ENCODE data around the gene GCA.

Gene GCA

DNA sequence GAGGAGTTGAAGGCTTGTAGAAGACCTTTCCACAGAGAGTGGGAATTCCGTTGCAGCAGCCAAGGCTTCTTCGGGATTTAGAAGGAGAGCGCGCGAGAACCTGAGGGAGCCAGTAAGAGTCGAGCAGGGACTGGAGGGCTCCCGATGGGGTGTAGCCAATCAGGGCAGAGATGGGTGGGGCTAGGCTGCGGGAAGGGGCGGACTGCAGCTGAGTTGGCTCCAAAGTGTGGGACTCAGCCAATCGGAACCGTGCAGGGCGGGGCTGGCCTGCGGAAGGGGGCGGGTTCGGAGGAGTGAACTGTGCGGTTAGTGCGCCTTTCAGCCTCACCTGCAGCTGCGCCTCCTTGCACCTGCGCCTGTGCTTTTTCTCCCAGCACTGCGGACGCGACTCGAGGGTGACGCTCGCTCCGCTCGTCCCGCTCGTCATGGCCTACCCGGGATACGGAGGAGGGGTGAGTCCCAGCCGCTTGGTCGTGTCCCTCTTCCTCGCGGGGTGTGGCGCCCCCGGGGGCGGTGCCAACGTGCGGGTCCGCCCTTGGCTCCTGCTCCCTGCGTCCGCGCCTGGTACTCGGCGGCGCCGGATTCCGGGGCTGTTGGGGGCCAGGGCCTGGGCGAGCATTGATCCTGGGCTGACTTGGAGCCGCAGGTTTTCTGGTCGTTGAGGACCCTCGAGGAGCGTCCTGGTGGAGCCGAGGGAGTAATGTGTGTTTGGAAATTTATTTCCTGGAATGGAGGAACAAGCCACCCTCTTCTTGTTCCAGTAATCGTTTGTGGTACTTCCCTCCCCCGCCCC, at the start of gene GCA:
GCA (plus strand) TSS at position 309 of the 793 bp plus-strand sequence; CDS start at position 426, 117 bp downstream.
- peak; percentile 95 for DNase-seq (ENCODE audit: low spot score)

DNA sequence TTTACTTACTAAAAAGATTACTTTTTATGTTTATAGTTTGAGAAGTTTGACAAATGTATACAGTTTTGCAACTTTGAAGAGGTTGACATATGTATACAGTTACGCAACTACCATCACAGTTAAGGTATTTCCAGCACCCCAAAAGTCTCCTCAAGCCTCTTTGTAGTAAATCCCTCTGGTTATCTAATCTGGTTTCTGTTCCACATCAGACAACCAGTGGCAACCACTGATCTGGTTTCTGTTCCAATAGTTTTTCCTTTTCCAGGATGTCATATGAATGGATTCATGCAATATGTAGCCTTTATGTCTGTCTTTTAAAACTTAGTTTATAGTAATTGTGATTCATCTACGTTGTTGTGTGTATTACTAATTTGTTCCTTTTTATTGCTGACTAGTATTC, 48.9 kb upstream of the GCA start:
- DNase-seq (ENCODE audit: low spot score), result no peak

GRCh38 chr2:162297925-162298552, 45.9 kb upstream of the GCA start:
- peak; percentile 77 for DNase-seq (ENCODE audit: low spot score)

DNA sequence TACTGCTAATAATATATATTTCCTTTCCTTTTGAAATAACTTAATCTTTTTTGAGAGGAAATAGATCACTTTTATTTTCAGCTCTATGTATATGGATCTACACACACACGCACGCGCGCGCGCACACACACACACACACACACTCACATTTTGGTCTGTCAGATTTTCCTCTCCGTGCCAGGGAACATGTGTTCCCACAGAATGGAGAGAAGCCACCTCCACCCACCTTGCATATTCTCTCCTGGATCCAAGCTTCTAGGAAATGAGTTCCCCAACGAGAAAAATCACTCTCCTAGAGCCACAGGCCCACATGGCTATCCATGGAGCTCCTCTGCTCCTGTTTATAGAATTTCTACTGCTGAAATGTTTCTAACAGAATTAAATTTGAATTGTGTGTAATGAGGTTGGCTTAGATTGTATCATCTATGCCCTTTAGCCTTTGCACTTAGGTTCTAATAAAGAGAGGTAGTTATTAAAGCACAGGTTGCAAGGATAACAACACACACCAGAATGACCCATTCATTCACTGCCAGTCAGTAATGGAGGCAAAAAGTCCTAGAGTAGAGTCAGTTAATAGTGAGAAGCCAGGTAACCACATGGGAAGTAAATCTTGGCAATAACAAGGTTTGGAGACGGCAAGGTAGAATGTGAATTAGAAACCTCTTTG, 45.1 kb upstream of the GCA start:
- DNase-seq (ENCODE audit: low spot score), result no peak

DNA sequence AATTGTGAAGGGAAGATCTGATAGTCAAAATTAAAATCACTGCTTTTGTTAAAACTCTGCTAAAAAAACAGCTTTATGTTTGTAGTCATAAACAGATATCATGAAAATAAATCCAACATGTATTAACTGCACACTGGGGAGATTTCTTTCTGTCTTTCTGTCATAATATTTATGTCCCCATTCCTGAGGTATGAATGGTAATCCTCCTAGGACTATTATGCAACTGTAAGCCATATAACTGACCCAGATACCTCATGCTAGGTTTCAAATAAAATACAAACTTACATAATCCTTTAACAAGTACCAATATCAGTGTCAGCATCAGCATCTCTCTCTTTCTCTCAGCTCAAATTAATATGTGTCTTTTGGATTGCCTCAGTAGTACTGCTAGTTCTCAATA, 43.7 kb upstream of the GCA start:
- DNase-seq (ENCODE audit: low spot score), result no peak

GRCh38 chr2:162301151-162301804, 42.7 kb upstream of the GCA start:
- DNase-seq (ENCODE audit: low spot score), result peak; percentile 71

DNA sequence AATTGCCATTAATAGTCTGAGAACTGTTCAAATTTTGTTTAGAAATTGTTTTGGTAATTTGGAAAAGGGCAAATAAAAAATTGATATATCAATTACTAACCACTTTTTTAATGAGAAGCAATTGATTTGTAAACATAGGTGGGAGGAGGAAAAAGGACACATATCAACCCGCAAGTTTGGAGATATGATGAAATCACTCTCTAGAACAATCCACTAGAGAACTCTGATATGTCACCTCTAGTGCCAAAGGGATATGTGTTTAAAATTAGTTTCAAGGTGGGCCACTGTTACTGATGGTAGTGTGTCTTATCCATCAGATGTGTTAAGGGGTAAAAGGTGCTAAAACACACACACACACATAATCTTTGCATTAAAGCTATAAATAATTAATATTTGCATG, 42.1 kb upstream of the GCA start:
- no peak for DNase-seq (ENCODE audit: low spot score)

DNA sequence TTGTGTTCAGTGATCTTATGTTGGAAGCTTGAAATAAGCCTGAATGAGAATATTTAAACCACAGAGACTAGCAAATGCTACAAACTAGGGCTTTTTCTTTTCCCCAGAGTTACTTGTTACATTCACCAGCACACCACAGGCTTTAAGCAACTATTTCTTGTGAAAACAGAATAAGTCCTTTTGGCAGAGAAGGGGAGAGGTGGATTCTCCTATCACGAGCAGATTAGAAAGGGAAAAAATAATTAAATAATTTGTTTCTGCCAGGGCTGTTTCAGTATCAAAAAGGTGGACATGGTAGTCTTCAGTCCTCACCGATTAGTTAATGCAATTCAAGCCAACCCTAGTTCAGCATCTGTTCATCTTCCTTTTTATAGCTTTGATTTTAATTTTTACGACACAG, 38.0 kb upstream of the GCA start:
- no peak for DNase-seq (ENCODE audit: low spot score)

GRCh38 chr2:162308747-162309503, 35.0 kb upstream of the GCA start:
- DNase-seq (ENCODE audit: low spot score), result no peak

- no peak for DNase-seq (ENCODE audit: low spot score)
These were observed 31.1 kb upstream of the GCA start for GRCh38 chr2:162312853-162313252.

DNA sequence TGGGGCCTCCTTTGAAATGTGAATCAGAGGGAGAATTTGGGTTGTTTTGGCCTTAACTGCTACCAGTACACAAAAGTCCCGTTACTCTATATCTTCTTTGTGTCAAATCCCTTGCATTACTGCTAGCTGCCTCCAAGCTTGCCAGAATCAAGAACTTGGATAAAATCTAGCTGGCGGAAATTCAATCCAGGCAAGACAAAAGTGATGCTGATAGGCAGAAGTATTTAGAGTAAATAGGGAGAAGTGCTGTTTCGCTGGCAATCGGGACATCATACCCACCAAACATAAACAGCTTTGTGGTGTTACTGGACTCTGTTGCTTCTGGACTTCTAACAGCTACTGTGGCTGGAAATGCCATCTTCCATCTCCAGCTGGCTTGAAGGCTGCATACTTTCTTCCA, 28.0 kb upstream of the GCA start:
- DNase-seq (ENCODE audit: low spot score), result no peak

GRCh38 chr2:162316590-162316989, 27.3 kb upstream of the GCA start:
- no peak for DNase-seq (ENCODE audit: low spot score)

DNA sequence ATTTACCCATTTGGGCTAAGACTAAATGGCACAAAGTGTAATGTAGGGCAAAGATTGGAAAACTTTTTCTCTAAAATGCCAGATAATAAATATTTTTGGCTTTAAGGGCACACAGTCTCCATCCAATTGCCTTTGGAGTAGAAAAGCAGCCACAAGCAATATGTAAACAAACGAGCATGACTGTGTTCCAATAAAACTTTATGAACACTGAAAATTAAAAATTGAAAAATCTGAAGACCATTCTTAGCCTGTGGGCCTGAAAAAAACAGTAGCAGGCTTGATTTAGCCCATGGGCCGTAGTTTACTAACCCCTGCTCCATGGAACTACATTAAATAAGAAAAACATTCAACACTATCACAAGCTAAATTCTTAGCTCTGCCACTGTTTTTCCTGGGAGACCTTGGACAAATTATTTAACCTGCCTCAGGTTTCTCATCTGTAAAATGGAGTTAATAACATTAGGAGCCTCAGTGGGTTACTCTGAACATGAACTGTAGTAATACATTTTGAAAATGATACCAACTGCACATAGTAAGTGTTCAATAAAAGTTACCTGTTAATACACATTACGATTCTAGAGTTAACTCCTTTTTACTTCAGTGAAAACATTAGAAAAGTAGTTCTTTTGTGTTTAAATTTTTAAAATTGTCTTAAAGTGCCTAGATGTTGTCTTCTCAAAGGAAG, 26.7 kb upstream of the GCA start:
- DNase-seq (ENCODE audit: low spot score), result no peak

DNA sequence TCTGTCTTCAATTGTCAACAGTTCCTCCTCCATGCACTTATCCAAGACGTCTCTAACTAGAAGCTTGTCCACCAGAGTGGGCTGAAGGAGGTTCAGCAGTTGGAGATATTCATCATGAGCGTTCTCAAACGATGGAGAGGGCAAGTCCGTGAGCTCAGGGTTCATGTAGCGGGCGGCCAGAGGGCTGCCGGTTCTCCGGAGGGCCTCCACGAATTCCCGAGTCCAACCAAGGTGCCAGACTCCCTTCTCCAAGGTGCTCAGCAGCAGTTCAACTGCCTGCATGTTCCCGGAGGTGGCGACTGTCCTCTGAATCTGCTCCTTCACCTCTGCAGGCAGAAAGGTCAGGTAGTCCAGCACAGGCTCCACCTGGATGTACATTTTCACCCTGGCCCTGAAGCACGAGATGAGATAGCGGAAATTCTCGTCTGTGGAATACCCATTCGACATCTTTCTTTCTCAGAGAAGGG, 26.0 kb upstream of the GCA start:
- DNase-seq (ENCODE audit: low spot score), result peak; percentile 43

- peak; percentile 87 for DNase-seq (ENCODE audit: low spot score)
These were observed 25.4 kb upstream of the GCA start, which contains the start of gene IFIH1 for GRCh38 chr2:162318328-162319180. Gene IFIH1 (minus strand): TSS chr2:162318684. CDS start chr2:162318307, 377 bp downstream.

- DNase-seq (ENCODE audit: low spot score), result no peak
These were observed 22.9 kb upstream of the GCA start for GRCh38 chr2:162320864-162321517.

GRCh38 chr2:162324953-162325352, 19.0 kb upstream of the GCA start:
- no peak for DNase-seq (ENCODE audit: low spot score)

- peak; percentile 54 for DNase-seq (ENCODE audit: low spot score)
These were observed 16.7 kb upstream of the GCA start for GRCh38 chr2:162327134-162327769.

DNA sequence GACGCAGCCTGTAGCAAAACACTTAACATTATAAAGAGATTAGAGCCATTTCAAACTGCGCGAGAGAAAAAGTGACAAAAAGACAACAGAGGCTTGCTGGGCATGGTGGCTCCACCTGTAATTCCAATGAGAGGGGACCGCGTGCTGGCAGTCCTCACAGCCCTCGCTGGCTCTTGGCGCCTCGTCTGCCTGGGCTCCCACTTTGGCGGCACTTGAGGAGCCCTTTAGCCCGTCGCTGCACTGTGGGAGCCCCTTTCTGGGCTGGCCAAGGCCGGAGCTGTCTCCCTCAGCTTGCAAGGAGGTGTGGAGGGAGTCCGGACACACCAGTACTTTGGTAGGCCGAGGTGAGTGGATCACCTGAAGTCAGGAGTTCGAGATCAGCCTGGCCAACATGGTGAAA, 16.1 kb upstream of the GCA start:
- no peak for DNase-seq (ENCODE audit: low spot score)
